Measurements from ENCODE around the gene ATP8A2. TPM values are rescaled to one million over a fixed set of nuclear protein-coding genes. Genes with fewer than 3 reads are reported as not detected.

ATP8A2 gene
- total RNA-seq, 4 donors from 2014 or later, result 0.13 to 0.29 (median 0.24) TPM

GRCh38 chr13:25992076-25992475 is 620.3 kb downstream of the ATP8A2 start:
- no peaks in the 10 kb centered on the region for H3K36me3 ChIP-seq
- intact Hi-C loops (cut with DNase I), result no loop called here
- 55 to 65% methylated on average over 1 of the region's 1 CpG for WGBS, 2 donors
- TF ChIP-seq, protein P1, sequence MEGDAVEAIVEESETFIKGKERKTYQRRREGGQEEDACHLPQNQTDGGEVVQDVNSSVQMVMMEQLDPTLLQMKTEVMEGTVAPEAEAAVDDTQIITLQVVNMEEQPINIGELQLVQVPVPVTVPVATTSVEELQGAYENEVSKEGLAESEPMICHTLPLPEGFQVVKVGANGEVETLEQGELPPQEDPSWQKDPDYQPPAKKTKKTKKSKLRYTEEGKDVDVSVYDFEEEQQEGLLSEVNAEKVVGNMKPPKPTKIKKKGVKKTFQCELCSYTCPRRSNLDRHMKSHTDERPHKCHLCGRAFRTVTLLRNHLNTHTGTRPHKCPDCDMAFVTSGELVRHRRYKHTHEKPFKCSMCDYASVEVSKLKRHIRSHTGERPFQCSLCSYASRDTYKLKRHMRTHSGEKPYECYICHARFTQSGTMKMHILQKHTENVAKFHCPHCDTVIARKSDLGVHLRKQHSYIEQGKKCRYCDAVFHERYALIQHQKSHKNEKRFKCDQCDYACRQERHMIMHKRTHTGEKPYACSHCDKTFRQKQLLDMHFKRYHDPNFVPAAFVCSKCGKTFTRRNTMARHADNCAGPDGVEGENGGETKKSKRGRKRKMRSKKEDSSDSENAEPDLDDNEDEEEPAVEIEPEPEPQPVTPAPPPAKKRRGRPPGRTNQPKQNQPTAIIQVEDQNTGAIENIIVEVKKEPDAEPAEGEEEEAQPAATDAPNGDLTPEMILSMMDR (IDR thresholded peaks at IDR 0.05), result no peak
- TF ChIP-seq POLR2A (IDR thresholded peaks at IDR 0.05), result no peak
- no peaks in the 10 kb centered on the region for H3K4me1 ChIP-seq
- H3K4me3 ChIP-seq (replicated peaks in 1 of 3), result no peak overlapping the region
- H3K9me3 ChIP-seq, result no peaks in the 10 kb centered on the region
- no peak for DNase-seq
- no peak overlapping the region for H3K27ac ChIP-seq
- H3K27me3 ChIP-seq, result no peaks in the 10 kb centered on the region

- H3K36me3 ChIP-seq, result no peaks in the 10 kb centered on the region
- H3K4me3 ChIP-seq (replicated peaks in 1 of 3), result no peak overlapping the region
- peaks cover 22% of the 10 kb centered on the region in 2 donors for H3K4me1 ChIP-seq
- 48 to 54% methylated on average over 1 of the region's 1 CpG for WGBS, 2 donors
- no peak for DNase-seq
- no peaks in the 10 kb centered on the region for H3K9me3 ChIP-seq
- TF ChIP-seq, protein P1 (IDR thresholded peaks at IDR 0.05), result no peak
- TF ChIP-seq POLR2A (IDR thresholded peaks at IDR 0.05), result no peak
- H3K27me3 ChIP-seq, result no peaks in the 10 kb centered on the region
- intact Hi-C loops (cut with DNase I), result no loop called here
- no peak overlapping the region for H3K27ac ChIP-seq
These were observed 635.7 kb downstream of the ATP8A2 start for GRCh38 chr13:26007261-26008125.

GRCh38 chr13:26010487-26011207 is 638.9 kb downstream of the ATP8A2 start:
- WGBS, 2 donors, result 44% methylated on average over 13 of the region's 13 CpGs
- no peaks in the 10 kb centered on the region for H3K36me3 ChIP-seq
- TF ChIP-seq, protein P1 (IDR thresholded peaks at IDR 0.05), result no peak
- TF ChIP-seq POLR2A (IDR thresholded peaks at IDR 0.05), result no peak
- H3K9me3 ChIP-seq, result no peaks in the 10 kb centered on the region
- H3K4me3 ChIP-seq (replicated peaks in 1 of 3), result no peak overlapping the region
- DNase-seq, result peak; percentile 57 to 58
- H3K4me1 ChIP-seq, result peaks cover 22 to 28% of the 10 kb centered on the region in 2 donors
- H3K27me3 ChIP-seq, result no peaks in the 10 kb centered on the region
- peak overlapping the region; percentile 60 to 63 (median 62) for H3K27ac ChIP-seq
- intact Hi-C loops (cut with DNase I), result no loop called here

DNA sequence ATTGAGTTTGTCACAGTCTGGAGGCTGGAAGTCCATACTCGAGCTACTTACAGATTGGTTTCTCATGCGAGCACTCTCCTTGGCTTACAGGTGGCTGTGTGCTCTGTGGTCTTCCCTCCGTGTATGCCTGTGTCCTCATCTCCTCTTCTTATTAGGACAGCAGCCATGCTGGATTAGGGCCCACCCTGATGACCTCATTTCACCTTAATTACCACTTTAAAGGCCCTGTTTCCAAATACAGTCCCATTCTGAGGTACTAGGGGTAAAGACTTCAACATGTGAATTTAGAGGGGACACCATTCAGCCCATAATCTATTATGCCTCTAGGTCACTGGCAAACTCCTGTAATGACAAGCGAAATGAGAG is 639.4 kb downstream of the ATP8A2 start:
- Histone ChIP-seq H3K27ac (peak overlapping the region; percentile 53 to 63 (median 60)), H3K4me1 (peaks cover 25 to 33% of the 10 kb centered on the region in 2 donors), H3K36me3 (no peaks in the 10 kb centered on the region), H3K9me3 (no peaks in the 10 kb centered on the region), H3K4me3 (replicated peaks in 1 of 3) (no peak overlapping the region), H3K27me3 (no peaks in the 10 kb centered on the region)
- 74 to 76% methylated on average over 4 of the region's 4 CpGs for WGBS, 2 donors
- no peak for TF ChIP-seq POLR2A (IDR thresholded peaks at IDR 0.05)
- TF ChIP-seq, protein P1 (IDR thresholded peaks at IDR 0.05), result no peak
- intact Hi-C loops (cut with DNase I), result no loop called here
- DNase-seq, result no peak
